Stimulated activated CD8-positive, alpha-beta memory T cell treated with anti-CD3 and anti-CD28 coated beads, Interleukin-7, amount 100 ng/mL, for 4 hours (primary cell): ENCODE results near the gene AGAP1.

ENCODE experiments used
- DNase-seq, 2 donors: peaks; one replicate each; pipeline ENCODE4 v3.0.0-alpha.2; 2020; ENCODE audit warnings: low read depth in 2 of 2

Gene AGAP1

GRCh38 chr2:235508371-235509160 is 14.7 kb downstream of the AGAP1 start:
- DNase-seq, result no peak

GRCh38 chr2:235510318-235510717 is 16.5 kb downstream of the AGAP1 start:
- DNase-seq, result no peak

- no peak for DNase-seq
These were observed 17.4 kb downstream of the AGAP1 start for GRCh38 chr2:235511187-235511661.

- DNase-seq, result no peak
These were observed 18.2 kb downstream of the AGAP1 start for GRCh38 chr2:235511751-235512698.

GRCh38 chr2:235512699-235513053 is 18.8 kb downstream of the AGAP1 start:
- no peak for DNase-seq

DNA sequence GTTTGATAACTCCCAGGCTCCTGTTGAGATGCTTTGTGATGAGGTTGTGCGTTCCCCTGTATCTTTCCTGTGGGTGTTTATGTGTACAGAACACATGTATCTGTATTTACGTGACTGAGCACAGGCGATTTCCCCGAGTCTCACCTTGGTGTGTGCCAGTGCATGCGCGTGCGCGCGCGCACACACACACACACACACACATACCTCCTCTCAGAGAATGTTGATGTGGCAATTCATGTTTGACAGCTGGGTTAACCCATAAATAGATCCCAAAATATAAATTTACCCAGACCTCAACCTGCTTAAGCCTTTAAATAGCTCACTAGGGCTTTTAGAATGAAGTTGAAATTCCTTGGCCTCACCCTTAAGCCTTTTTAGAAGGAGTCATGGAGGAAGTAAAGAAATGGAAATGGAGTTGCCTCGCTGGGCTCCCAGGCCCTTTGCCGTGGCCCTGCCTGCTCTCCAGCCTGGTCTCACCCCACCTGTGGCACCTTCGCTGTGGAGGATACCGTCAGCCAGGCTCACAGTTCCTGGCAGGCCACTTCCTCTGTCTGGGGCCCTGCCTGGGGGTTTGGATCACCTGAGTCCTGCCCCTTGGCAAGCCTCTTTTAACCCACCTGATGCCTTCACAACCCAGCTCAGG is 20.3 kb downstream of the AGAP1 start:
- no peak for DNase-seq

DNA sequence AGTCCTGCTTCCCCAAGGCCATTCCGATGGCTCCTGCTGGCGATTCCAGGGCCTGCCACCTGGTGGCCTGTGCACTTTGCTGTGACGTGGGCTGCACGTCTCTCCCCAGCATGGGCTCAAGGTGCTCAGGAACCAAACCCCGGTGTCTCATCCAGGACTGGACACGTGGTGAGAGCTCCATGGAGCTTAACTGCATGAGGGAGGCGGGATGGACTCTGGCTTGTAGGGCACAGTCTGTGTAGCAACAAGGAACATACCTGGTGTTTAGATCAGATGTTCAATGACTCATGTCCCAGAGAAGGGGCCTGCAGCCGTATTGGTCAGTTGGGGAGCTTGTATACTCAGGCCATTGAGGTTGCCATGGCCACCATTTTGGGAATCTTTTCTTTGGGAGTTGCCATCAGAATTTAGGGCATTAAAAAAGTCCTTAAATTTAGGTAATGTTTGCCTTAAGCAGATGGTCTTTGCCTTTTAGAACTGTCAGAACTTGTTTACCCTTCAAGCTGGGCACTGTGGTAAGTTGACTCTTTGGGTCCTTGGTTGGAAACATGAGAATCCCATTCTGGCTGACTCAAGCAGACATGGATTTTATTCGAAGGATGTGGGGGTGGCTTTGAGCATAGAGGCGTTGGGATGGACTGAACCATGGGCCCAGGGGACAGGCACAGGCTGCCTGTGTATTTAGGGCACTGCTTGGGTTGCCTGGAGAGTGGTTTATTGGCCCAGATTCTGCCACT is 21.0 kb downstream of the AGAP1 start:
- no peak for DNase-seq

DNA sequence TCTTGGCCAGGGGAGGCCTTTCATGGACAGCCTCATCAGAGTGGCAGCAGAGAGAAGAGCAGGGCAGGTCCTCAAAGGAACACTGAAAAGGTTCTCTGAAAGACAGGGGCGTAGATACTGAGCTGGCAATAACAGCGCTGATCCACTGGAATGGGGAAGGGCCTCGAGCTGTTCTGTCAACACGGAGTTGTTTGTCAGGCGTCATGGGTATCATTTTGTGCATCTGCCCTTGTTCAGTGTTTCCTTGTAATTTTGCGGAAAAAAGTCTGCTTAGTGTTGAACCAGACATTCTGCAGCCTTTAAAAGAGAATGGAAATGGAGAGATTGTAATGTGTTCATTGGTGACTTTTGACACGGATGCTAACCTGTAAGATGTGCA is 21.5 kb downstream of the AGAP1 start:
- DNase-seq, result no peak

GRCh38 chr2:235515821-235516220 is 22.0 kb downstream of the AGAP1 start:
- no peak for DNase-seq

DNA sequence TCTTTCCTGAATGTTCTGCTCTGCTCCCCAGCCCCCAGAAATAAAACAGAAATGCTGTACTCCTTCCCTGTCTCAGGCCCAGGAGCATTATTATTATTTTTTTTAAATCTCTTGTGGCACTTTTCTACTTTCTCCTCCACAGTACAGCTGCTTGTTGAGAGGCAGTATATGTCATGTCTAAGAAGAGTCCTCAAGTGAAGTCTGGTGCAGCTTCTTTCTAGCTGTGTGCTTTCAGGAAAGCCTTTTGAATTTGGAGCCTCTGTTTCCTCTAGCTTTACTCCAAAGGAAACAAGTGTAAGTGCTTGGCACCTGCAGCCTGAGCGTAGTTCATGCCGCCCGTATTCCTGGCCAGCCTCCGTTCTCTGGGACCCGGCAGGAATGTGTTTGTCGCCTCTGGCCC is 22.4 kb downstream of the AGAP1 start:
- DNase-seq, result no peak

GRCh38 chr2:235518322-235519090 is 24.7 kb downstream of the AGAP1 start:
- DNase-seq, result no peak

DNA sequence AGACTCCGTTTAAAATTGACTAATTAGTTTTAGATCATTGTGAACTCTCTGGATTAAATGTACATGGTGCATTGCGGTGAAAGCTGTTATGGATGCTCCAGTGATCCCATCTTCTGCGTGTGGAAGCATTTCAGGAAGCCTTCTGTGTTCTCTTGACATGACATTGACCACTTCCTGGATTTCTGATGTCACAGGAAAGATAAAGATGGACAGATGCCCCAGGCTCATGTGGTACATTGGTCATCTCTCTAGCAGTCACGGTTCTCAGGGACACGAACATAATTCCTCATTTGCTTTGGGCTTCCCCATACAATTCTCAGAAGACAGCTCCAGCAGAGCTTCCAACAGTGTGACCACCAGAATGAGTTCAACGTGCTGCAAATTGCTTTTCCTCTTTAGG is 26.9 kb downstream of the AGAP1 start:
- DNase-seq, result no peak

DNA sequence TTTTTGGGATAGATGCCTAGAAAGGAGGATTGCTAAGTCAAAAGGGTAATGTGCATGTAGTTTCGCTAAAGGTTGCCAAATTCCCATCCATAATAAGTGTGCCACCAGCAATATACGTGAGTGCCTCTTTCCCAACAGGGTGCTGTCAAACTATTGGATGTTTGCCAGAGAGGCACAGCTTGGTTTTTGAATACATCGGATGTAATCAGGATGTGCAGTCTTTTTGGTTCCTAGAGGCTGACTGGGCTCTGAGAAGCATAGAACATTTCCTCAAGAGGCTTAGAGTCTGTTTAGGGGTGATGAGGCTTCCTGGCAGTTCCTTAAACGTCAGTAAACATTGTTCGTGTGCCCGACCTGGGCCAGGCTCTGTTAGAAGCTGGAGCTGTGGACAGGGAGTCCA is 28.0 kb downstream of the AGAP1 start:
- DNase-seq, result no peak

- no peak for DNase-seq
These were observed 29.2 kb downstream of the AGAP1 start for GRCh38 chr2:235523021-235523420.

DNA sequence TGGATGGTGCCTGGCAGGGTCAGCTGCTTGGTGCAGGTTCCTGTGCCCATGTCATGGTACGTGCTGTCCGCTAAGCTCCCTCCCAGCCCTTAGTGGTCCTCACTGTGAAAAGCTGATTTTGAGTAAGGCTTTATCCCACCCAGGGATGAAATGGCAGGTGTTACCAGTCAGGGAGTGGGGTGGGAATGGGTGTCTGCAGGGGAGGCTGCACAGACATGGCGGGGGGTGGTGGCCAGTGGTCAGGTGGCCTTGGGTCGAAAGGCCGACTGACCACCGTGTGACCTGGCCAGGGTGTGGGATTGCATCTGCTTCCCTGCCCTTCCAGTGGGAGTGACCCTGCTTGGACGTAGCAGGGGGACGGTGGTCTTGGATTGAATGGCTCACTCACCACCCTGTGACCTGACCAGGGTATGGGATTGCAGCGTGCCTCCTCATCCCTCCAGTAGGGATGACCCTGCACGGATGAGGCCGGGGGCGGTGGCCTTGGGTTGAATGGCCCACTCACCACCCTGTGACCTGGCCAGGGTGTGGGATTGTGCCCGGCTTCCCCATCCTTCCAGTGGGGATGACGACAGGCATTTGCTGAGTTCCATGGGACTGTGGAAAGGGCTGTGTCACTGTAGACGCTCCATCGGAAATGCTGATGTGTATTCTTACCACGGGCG is 29.8 kb downstream of the AGAP1 start:
- DNase-seq, result no peak

GRCh38 chr2:235526166-235526565 is 32.3 kb downstream of the AGAP1 start:
- DNase-seq, result no peak

- no peak for DNase-seq
These were observed 34.1 kb downstream of the AGAP1 start for GRCh38 chr2:235527806-235528469.

DNA sequence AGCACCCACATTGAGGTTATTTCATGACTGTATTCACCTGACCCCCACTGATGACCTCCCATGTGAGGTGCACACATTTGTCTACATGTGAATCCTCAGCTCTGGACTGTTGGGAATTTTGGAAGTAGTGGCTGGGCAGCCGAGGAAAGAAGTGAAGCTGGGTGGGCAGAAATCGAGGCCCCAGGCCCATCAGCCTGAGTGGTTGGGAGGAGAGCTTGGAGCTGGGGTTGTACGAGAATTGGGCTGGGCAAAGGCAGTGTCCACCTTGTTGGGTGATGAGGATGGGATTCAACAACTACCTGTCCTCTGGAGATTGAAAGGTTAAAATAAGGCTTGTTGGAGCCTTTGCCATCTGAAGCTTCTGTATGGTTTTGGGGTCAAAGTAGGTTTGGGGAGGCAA is 35.8 kb downstream of the AGAP1 start:
- no peak for DNase-seq

- no peak for DNase-seq
These were observed 36.9 kb downstream of the AGAP1 start for GRCh38 chr2:235530735-235531134.

GRCh38 chr2:235532307-235532706 is 38.5 kb downstream of the AGAP1 start:
- DNase-seq, result no peak
